Keratinocyte (primary cell): ENCODE data around the gene CEL. TPM values are rescaled to one million over a fixed set of nuclear protein-coding genes. Genes with fewer than 3 reads are reported as not detected.

ENCODE experiments used
- DNase-seq: peaks from one replicate; pipeline ENCODE4 v3.0.0-alpha.2; 2011; ENCODE audit warnings: low read depth, missing footprints, low spot score
- FAIRE-seq: peaks from 2 replicates; lab custom pipeline; 2011; peaks lifted over from hg19 to GRCh38; lab: Jason Lieb, UNC
- H2AFZ ChIP-seq: 2 replicates; pipeline ENCODE4 v1.6.0; 2012; ENCODE audit warnings: low read length, control low read depth, inconsistent platforms; ENCODE audit not compliant: control insufficient read depth
- H3K27ac ChIP-seq: 2 replicates; pipeline ENCODE4 v1.5.1; 2011; ENCODE audit warnings: low read length; ENCODE audit not compliant: control insufficient read depth, insufficient read depth
- H3K27me3 ChIP-seq: 3 replicates; pipeline ENCODE4 v1.6.0; 2011; ENCODE audit warnings: low read length; ENCODE audit not compliant: control insufficient read depth, insufficient read depth; ENCODE audit errors: extremely low read depth
- H3K36me3 ChIP-seq, 2 experiments: 2 replicates in 1 of 2; 3 replicates in 1 of 2; pipeline ENCODE4 v1.5.1; 2011; ENCODE audit warnings: low read length in 2 of 2, mild to moderate bottlenecking in 1 of 2; ENCODE audit not compliant: control insufficient read depth in 2 of 2, insufficient read depth in 2 of 2; ENCODE audit errors: extremely low read depth in 1 of 2
- H3K4me1 ChIP-seq: 3 replicates; pipeline ENCODE4 v1.5.1; 2011; ENCODE audit warnings: low read length; ENCODE audit not compliant: control insufficient read depth, insufficient read depth; ENCODE audit errors: extremely low read depth
- H3K4me2 ChIP-seq: 3 replicates; pipeline ENCODE4 v1.6.0; 2011; ENCODE audit warnings: low read depth, low read length; ENCODE audit not compliant: control insufficient read depth, insufficient read depth; ENCODE audit errors: extremely low read depth
- H3K4me3 ChIP-seq, 3 experiments: fragments of 200-600 bp in 1 of 3; sonication (generic) in 1 of 3; 2 replicates in 2 of 3; 3 replicates in 1 of 3; pipeline ENCODE4 v1.5.1; 2011 to 2016; ENCODE audit warnings: low read length in 3 of 3, mild to moderate bottlenecking in 3 of 3, control low read depth in 2 of 3, inconsistent platforms in 1 of 3, low read depth in 1 of 3, mixed read lengths in 1 of 3, mixed run types in 1 of 3, moderate library complexity in 1 of 3; ENCODE audit not compliant: control insufficient read depth in 2 of 3, insufficient read depth in 2 of 3; ENCODE audit errors: extremely low read depth in 1 of 3
- H3K79me2 ChIP-seq: 2 replicates; pipeline ENCODE4 v1.6.0; 2012; ENCODE audit warnings: low read length; ENCODE audit not compliant: control insufficient read depth, insufficient read depth
- H3K9ac ChIP-seq: 3 replicates; pipeline ENCODE4 v1.6.0; 2011; ENCODE audit warnings: low read length; ENCODE audit not compliant: control insufficient read depth, insufficient read depth; ENCODE audit errors: extremely low read depth
- H3K9me1 ChIP-seq: 3 replicates; pipeline ENCODE4 v1.6.0; 2011; ENCODE audit warnings: low read length; ENCODE audit not compliant: control insufficient read depth, insufficient read depth; ENCODE audit errors: extremely low read depth
- H3K9me3 ChIP-seq: 2 replicates; pipeline ENCODE4 v1.5.1; 2012; ENCODE audit warnings: low read depth, low read length; ENCODE audit not compliant: control insufficient read depth
- H4K20me1 ChIP-seq: 3 replicates; pipeline ENCODE4 v1.6.0; 2011; ENCODE audit warnings: low read length; ENCODE audit not compliant: control insufficient read depth, insufficient read depth; ENCODE audit errors: extremely low read depth
- CTCF ChIP-seq, 3 experiments: IDR thresholded peaks in 1 of 3; conservative IDR thresholded peaks in 1 of 3; optimal IDR thresholded peaks in 1 of 3; 2 replicates in 2 of 3; 3 replicates in 1 of 3; pipeline versions ENCODE3 to v1.5.1; 2011; ENCODE audit warnings: low read length in 3 of 3, mild to moderate bottlenecking in 3 of 3, moderate library complexity in 2 of 3, control low read depth in 1 of 3, inconsistent platforms in 1 of 3; ENCODE audit not compliant: insufficient read depth in 2 of 3; ENCODE audit errors: extremely low read depth in 1 of 3
- EZH2 ChIP-seq: IDR thresholded peaks from one replicate; pipeline ENCODE4 v1.6.1; 2012; ENCODE audit warnings: inconsistent platforms, mild to moderate bottlenecking, low read length, moderate library complexity
- dilution Hi-C: fragments of 300-500 bp; cut with MboI; formaldehyde crosslinking; loops from one replicate; pipeline ENCODE4 v1.7.0; 2020; ENCODE audit warnings: low sequenced_read_pairs; ENCODE audit not compliant: extremely low pct_ligation_motif_present
- polyA plus RNA-seq, 5 experiments: library from polyadenylated mRNA; depleted of rRNA in 3 of 5; stranded (reverse) in 3 of 5; stranded (forward) in 1 of 5; unstranded in 1 of 5; fragments of >200 nt; gene quantifications; 1 replicate in 1 of 5; 2 replicates in 3 of 5; 3 replicates in 1 of 5; pipeline versions ENCODE4 v1.2.1 to v1.2.3, GENCODE V29; 2011 to 2012; ENCODE audit warnings: missing spikeins in 2 of 5, low read depth in 1 of 5, low replicate concordance in 1 of 5

The CEL gene
- polyA plus RNA-seq, 1 donor (not counting 4 experiments of a cell fraction or from before 2014, with no cell fraction given) = 0.12 TPM

- no peak for FAIRE-seq
- dilution Hi-C loops = no loop called here
- H3K27me3 ChIP-seq = peaks cover 10% of the 10 kb centered on the region
- peaks cover 2% of the 10 kb centered on the region for H3K9me1 ChIP-seq
- no peak overlapping the region for H3K4me3 ChIP-seq
- H3K36me3 ChIP-seq = no peaks in the 10 kb centered on the region
- no peak for DNase-seq
- H3K4me2 ChIP-seq = peak overlapping the region; percentile 16
- no peaks in the 10 kb centered on the region for H4K20me1 ChIP-seq
- H3K79me2 ChIP-seq = no peaks in the 10 kb centered on the region
- TF ChIP-seq EZH2 (no peak), CTCF (optimal IDR thresholded peaks at IDR 0.05 in 1 of 3, IDR thresholded peaks at IDR 0.05 in 1 of 3, conservative IDR thresholded peaks at IDR 0.05 in 1 of 3; ENCODE audit: extremely low read depth in 1 of 3, insufficient read depth in 2 of 3, low read length in 3 of 3) (no peak)
- H3K9me3 ChIP-seq = no peaks in the 10 kb centered on the region
- no peak overlapping the region for H2AFZ ChIP-seq
- no peak overlapping the region for H3K9ac ChIP-seq
- no peak overlapping the region for H3K27ac ChIP-seq
- H3K4me1 ChIP-seq = peaks cover 34% of the 10 kb centered on the region
Observed at GRCh38 chr9:133064241-133065069, 2.7 kb downstream of the CEL start.

- Histone ChIP-seq H3K4me2 (no peak overlapping the region), H3K4me3 (no peak overlapping the region), H3K9me1 (no peaks in the 10 kb centered on the region), H3K9me3 (no peaks in the 10 kb centered on the region), H3K36me3 (no peaks in the 10 kb centered on the region), H3K27me3 (peaks cover 10% of the 10 kb centered on the region), H4K20me1 (no peaks in the 10 kb centered on the region), H2AFZ (no peak overlapping the region), H3K27ac (no peak overlapping the region), H3K79me2 (no peaks in the 10 kb centered on the region), H3K4me1 (peaks cover 28% of the 10 kb centered on the region), H3K9ac (no peak overlapping the region)
- dilution Hi-C loops = no loop called here
- FAIRE-seq (no peak), DNase-seq (no peak)
- TF ChIP-seq EZH2 (no peak), CTCF (optimal IDR thresholded peaks at IDR 0.05 in 1 of 3, IDR thresholded peaks at IDR 0.05 in 1 of 3, conservative IDR thresholded peaks at IDR 0.05 in 1 of 3; ENCODE audit: extremely low read depth in 1 of 3, insufficient read depth in 2 of 3, low read length in 3 of 3) (no peak)
Observed at GRCh38 chr9:133065070-133065388, 3.2 kb downstream of the CEL start.
